WTC11 (cell line): ENCODE measurements around the gene LDB2.

Experiments used
- CBFB ChIP-seq: sonication (generic); formaldehyde crosslinking; IDR thresholded peaks from 2 replicates; pipeline ENCODE4 v1.8.1; 2022; ENCODE audit warnings: mild to moderate bottlenecking, low read depth, missing genetic modification reagents
- IRF2 ChIP-seq: sonication (generic); formaldehyde crosslinking; IDR thresholded peaks from 2 replicates; pipeline ENCODE4 v1.8.0; 2022; ENCODE audit warnings: low read depth, missing genetic modification reagents, borderline replicate concordance
- RELA ChIP-seq: sonication (generic); formaldehyde crosslinking; IDR thresholded peaks from 2 replicates; pipeline ENCODE4 v1.8.1; 2022; ENCODE audit warnings: missing genetic modification reagents, mild to moderate bottlenecking, borderline replicate concordance
- SP1 ChIP-seq: sonication (generic); formaldehyde crosslinking; conservative IDR thresholded peaks from 2 replicates; pipeline ENCODE4 v1.8.1; 2022; ENCODE audit warnings: missing genetic modification reagents
- TF ChIP-seq, protein P1 (sequence below): sonication (generic); formaldehyde crosslinking; IDR thresholded peaks from 2 replicates; pipeline ENCODE4 v1.8.0; 2022; ENCODE audit warnings: mild to moderate bottlenecking, missing genetic modification reagents
- TF ChIP-seq, protein P2 (sequence below): fragments of 200-600 bp; IDR thresholded peaks from 2 replicates; pipeline ENCODE4 v1.8.0; 2022; ENCODE audit warnings: antibody characterized with exemption
- TF ChIP-seq, protein P3 (sequence below): sonication (generic); formaldehyde crosslinking; IDR thresholded peaks from 2 replicates; pipeline ENCODE4 v1.8.1; 2023; ENCODE audit warnings: mild to moderate bottlenecking, missing genetic modification reagents
- TF ChIP-seq, protein P4 (sequence below): sonication (generic); formaldehyde crosslinking; IDR thresholded peaks from 2 replicates; pipeline ENCODE4 v1.8.0; 2022; ENCODE audit warnings: mild to moderate bottlenecking, missing genetic modification reagents

DNA sequence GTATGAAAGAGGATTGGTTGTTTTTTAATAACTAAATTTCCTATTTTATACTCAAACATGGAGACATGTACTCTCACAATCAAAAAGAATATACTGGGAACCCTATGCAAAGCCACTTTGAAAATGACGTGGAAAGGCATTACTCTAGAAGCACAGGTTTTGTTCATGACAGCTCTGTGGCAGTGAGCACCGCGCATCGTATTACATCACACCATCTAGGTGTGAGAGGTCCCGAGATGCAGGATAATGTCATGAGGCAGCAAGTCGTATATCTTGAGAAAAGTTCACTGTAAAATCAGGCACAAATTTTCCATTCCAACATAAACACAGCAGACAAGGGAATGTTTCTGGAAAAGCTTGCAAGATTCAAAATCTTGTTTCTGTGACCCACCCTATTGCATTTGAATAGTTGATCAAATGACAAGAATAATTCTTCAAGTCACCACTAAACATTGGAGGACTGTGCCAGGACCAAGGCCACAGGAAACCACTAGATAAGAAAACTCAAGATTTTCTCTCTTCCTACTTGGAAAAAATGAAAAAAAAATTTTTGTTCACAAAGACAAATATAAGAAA lies 127.6 kb downstream of the LDB2 start:
- no peak for TF ChIP-seq SP1 (CRISPR knock-in tag)
- TF ChIP-seq, protein P1, sequence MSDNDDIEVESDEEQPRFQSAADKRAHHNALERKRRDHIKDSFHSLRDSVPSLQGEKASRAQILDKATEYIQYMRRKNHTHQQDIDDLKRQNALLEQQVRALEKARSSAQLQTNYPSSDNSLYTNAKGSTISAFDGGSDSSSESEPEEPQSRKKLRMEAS (CRISPR knock-in tag), result no peak
- TF ChIP-seq, protein P2, sequence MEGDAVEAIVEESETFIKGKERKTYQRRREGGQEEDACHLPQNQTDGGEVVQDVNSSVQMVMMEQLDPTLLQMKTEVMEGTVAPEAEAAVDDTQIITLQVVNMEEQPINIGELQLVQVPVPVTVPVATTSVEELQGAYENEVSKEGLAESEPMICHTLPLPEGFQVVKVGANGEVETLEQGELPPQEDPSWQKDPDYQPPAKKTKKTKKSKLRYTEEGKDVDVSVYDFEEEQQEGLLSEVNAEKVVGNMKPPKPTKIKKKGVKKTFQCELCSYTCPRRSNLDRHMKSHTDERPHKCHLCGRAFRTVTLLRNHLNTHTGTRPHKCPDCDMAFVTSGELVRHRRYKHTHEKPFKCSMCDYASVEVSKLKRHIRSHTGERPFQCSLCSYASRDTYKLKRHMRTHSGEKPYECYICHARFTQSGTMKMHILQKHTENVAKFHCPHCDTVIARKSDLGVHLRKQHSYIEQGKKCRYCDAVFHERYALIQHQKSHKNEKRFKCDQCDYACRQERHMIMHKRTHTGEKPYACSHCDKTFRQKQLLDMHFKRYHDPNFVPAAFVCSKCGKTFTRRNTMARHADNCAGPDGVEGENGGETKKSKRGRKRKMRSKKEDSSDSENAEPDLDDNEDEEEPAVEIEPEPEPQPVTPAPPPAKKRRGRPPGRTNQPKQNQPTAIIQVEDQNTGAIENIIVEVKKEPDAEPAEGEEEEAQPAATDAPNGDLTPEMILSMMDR, result no peak
- TF ChIP-seq CBFB (CRISPR knock-in tag), result no peak
- TF ChIP-seq IRF2 (CRISPR knock-in tag), result no peak
- TF ChIP-seq, protein P3, sequence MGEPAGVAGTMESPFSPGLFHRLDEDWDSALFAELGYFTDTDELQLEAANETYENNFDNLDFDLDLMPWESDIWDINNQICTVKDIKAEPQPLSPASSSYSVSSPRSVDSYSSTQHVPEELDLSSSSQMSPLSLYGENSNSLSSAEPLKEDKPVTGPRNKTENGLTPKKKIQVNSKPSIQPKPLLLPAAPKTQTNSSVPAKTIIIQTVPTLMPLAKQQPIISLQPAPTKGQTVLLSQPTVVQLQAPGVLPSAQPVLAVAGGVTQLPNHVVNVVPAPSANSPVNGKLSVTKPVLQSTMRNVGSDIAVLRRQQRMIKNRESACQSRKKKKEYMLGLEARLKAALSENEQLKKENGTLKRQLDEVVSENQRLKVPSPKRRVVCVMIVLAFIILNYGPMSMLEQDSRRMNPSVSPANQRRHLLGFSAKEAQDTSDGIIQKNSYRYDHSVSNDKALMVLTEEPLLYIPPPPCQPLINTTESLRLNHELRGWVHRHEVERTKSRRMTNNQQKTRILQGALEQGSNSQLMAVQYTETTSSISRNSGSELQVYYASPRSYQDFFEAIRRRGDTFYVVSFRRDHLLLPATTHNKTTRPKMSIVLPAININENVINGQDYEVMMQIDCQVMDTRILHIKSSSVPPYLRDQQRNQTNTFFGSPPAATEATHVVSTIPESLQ (CRISPR knock-in tag), result no peak
- no peak for TF ChIP-seq RELA
- TF ChIP-seq, protein P4, sequence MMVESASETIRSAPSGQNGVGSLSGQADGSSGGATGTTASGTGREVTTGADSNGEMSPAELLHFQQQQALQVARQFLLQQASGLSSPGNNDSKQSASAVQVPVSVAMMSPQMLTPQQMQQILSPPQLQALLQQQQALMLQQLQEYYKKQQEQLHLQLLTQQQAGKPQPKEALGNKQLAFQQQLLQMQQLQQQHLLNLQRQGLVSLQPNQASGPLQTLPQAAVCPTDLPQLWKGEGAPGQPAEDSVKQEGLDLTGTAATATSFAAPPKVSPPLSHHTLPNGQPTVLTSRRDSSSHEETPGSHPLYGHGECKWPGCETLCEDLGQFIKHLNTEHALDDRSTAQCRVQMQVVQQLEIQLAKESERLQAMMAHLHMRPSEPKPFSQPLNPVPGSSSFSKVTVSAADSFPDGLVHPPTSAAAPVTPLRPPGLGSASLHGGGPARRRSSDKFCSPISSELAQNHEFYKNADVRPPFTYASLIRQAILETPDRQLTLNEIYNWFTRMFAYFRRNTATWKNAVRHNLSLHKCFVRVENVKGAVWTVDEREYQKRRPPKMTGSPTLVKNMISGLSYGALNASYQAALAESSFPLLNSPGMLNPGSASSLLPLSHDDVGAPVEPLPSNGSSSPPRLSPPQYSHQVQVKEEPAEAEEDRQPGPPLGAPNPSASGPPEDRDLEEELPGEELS (CRISPR knock-in tag), result no peak
